WTC11 (cell line): ENCODE results near the gene ZNF175. TPM values are rescaled to one million over a fixed set of nuclear protein-coding genes. Genes with fewer than 3 reads are reported as not detected.

Source experiments
- ATAC-seq: fragments of 200-7000 bp; cut with Tn5 transposase; 2 replicates; pipeline ENCODE4 v1.10.0; 2021; ENCODE audit warnings: mild to moderate bottlenecking, moderate library complexity
- CTCF ChIA-PET: fragments of 300-600 bp; sonication (Branson Sonifier 250); formaldehyde crosslinking; loops from one replicate; lab custom pipeline; 2021; ENCODE audit warnings: antibody characterized with exemption; lab: Charles Lee
- POLR2A ChIA-PET: fragments of 350-600 bp; sonication (Branson Sonifier 250); formaldehyde crosslinking; loops from one replicate; lab custom pipeline; 2021; ENCODE audit warnings: antibody characterized with exemption; lab: Charles Lee
- DNase-seq: peaks from one replicate; pipeline ENCODE4 v3.0.0; 2021; ENCODE audit warnings: low spot score
- H3K27ac Mint-ChIP-seq: 2 replicates; pipeline ENCODE4 v1.8.0; 2021; ENCODE audit warnings: mixed read lengths
- H3K27me3 Mint-ChIP-seq: 2 replicates; pipeline ENCODE4 v1.8.0; 2021; ENCODE audit warnings: low read depth, mild to moderate bottlenecking, moderate library complexity, mixed read lengths
- H3K36me3 Mint-ChIP-seq: 2 replicates; pipeline ENCODE4 v1.8.0; 2021; ENCODE audit warnings: mixed read lengths
- H3K4me1 Mint-ChIP-seq: 2 replicates; pipeline ENCODE4 v1.8.0; 2022; ENCODE audit warnings: mixed read lengths
- H3K4me3 Mint-ChIP-seq: 2 replicates; pipeline ENCODE4 v1.8.0; 2021; ENCODE audit warnings: mild to moderate bottlenecking, moderate library complexity, mixed read lengths
- H3K9me3 Mint-ChIP-seq: 2 replicates; pipeline ENCODE4 v1.8.0; 2021; ENCODE audit warnings: mixed read lengths
- AFF4 ChIP-seq: sonication (generic); formaldehyde crosslinking; IDR thresholded peaks from 2 replicates; pipeline ENCODE4 v1.8.1; 2023; ENCODE audit warnings: mild to moderate bottlenecking, missing genetic modification reagents, borderline replicate concordance
- ATF3 ChIP-seq: sonication (generic); formaldehyde crosslinking; conservative IDR thresholded peaks from 2 replicates; pipeline ENCODE4 v1.8.1; 2022; ENCODE audit warnings: mild to moderate bottlenecking, missing genetic modification reagents
- E2F4 ChIP-seq: sonication (generic); formaldehyde crosslinking; IDR thresholded peaks from 2 replicates; pipeline ENCODE4 v1.8.1; 2022; ENCODE audit warnings: low read depth, mild to moderate bottlenecking, moderate library complexity, missing genetic modification reagents, borderline replicate concordance
- ETV6 ChIP-seq: sonication (generic); formaldehyde crosslinking; IDR thresholded peaks from 2 replicates; pipeline ENCODE4 v1.8.1; 2022; ENCODE audit warnings: mild to moderate bottlenecking, missing genetic modification reagents
- FOXP4 ChIP-seq: sonication (generic); formaldehyde crosslinking; IDR thresholded peaks from 2 replicates; pipeline ENCODE4 v1.8.0; 2022; ENCODE audit warnings: mild to moderate bottlenecking, missing genetic modification reagents
- GRHL2 ChIP-seq: fragments of 250-450 bp; sonication (Bioruptor Pico); IDR thresholded peaks from 2 replicates; pipeline ENCODE4 v1.8.0; 2022; ENCODE audit warnings: mild to moderate bottlenecking, moderate library complexity; ENCODE audit not compliant: insufficient replicate concordance, severe bottlenecking
- IRF2 ChIP-seq: sonication (generic); formaldehyde crosslinking; IDR thresholded peaks from 2 replicates; pipeline ENCODE4 v1.8.0; 2022; ENCODE audit warnings: low read depth, missing genetic modification reagents, borderline replicate concordance
- MLX ChIP-seq: sonication (generic); formaldehyde crosslinking; IDR thresholded peaks from 2 replicates; pipeline ENCODE4 v1.8.1; 2023; ENCODE audit warnings: mild to moderate bottlenecking, missing genetic modification reagents, moderate library complexity
- NFE2L1 ChIP-seq: sonication (generic); formaldehyde crosslinking; IDR thresholded peaks from 2 replicates; pipeline ENCODE4 v1.8.1; 2023; ENCODE audit warnings: missing genetic modification reagents
- NFYB ChIP-seq: sonication (generic); formaldehyde crosslinking; conservative IDR thresholded peaks from 2 replicates; pipeline ENCODE4 v1.8.0; 2022; ENCODE audit warnings: low read depth, missing genetic modification reagents
- OVOL2 ChIP-seq: fragments of 250-450 bp; sonication (Bioruptor Pico); IDR thresholded peaks from 2 replicates; pipeline ENCODE4 v1.9.0; 2021; ENCODE audit warnings: mild to moderate bottlenecking, borderline replicate concordance
- RELA ChIP-seq: sonication (generic); formaldehyde crosslinking; IDR thresholded peaks from 2 replicates; pipeline ENCODE4 v1.8.1; 2022; ENCODE audit warnings: missing genetic modification reagents, mild to moderate bottlenecking, borderline replicate concordance
- SMAD3 ChIP-seq: sonication (generic); formaldehyde crosslinking; IDR thresholded peaks from 2 replicates; pipeline ENCODE4 v1.8.0; 2022; ENCODE audit warnings: missing genetic modification reagents, mild to moderate bottlenecking, borderline replicate concordance
- SP1 ChIP-seq: sonication (generic); formaldehyde crosslinking; conservative IDR thresholded peaks from 2 replicates; pipeline ENCODE4 v1.8.1; 2022; ENCODE audit warnings: missing genetic modification reagents
- ZNF121 ChIP-seq: sonication (generic); formaldehyde crosslinking; IDR thresholded peaks from 2 replicates; pipeline ENCODE4 v1.8.0; 2023; ENCODE audit warnings: missing genetic modification reagents
- ZNF317 ChIP-seq: sonication (generic); formaldehyde crosslinking; IDR thresholded peaks from 2 replicates; pipeline ENCODE4 v1.8.1; 2023; ENCODE audit warnings: low read depth, mild to moderate bottlenecking, moderate library complexity, missing genetic modification reagents, borderline replicate concordance
- total RNA-seq: library from RNA; stranded (reverse); gene quantifications from 3 replicates; pipeline ENCODE4 v1.2.3, GENCODE V29; 2021
- TF ChIP-seq, protein P1 (sequence below): sonication (generic); formaldehyde crosslinking; IDR thresholded peaks from 2 replicates; pipeline ENCODE4 v1.8.1; 2022; ENCODE audit warnings: mild to moderate bottlenecking, moderate library complexity, missing genetic modification reagents
- TF ChIP-seq, protein P2 (sequence below): fragments of 250-450 bp; sonication (Bioruptor Pico); IDR thresholded peaks from 2 replicates; pipeline ENCODE4 v2.1.2; 2022; ENCODE audit warnings: mild to moderate bottlenecking, moderate library complexity
- TF ChIP-seq, protein P3 (sequence below): fragments of 250-450 bp; sonication (Bioruptor Pico); conservative IDR thresholded peaks from 2 replicates; pipeline ENCODE4 v1.9.0; 2021; ENCODE audit warnings: mild to moderate bottlenecking

The ZNF175 gene
- total RNA-seq, 1 experiment from 2014 or later: 10.9 TPM

- TF ChIP-seq IRF2: no peak
- no peak for TF ChIP-seq AFF4 (CRISPR knock-in tag)
- no peak for TF ChIP-seq NFYB (CRISPR knock-in tag)
- no peak for TF ChIP-seq RELA (CRISPR knock-in tag)
- peaks cover 3% of the 10 kb centered on the region; the same call in 1 of the 2 replicates for H3K36me3 Mint-ChIP-seq
- no peak overlapping the region for H3K27ac Mint-ChIP-seq
- H3K27me3 Mint-ChIP-seq: peaks cover 52% of the 10 kb centered on the region
- DNase-seq (no peak), ATAC-seq (no peak)
- POLR2A ChIA-PET: no interaction called here
- peaks cover 7% of the 10 kb centered on the region for H3K4me1 Mint-ChIP-seq
- no peak overlapping the region for H3K4me3 Mint-ChIP-seq
- CTCF ChIA-PET: no interaction called here
- no peaks in the 10 kb centered on the region for H3K9me3 Mint-ChIP-seq
Observed at GRCh38 chr19:51568456-51568855, 2.6 kb upstream of the ZNF175 start.

- ChIA-PET CTCF (interaction anchor here (0.6 to 1.6 kb wide), 5 partner anchors 58 to 150 kb away, joined by 3 to 8 read pairs (median 4); no protein-coding TSS in a partner anchor), POLR2A (interaction anchor here (1.0 kb wide), 1 partner anchor 23 kb away, joined by 3 read pairs; no protein-coding TSS in a partner anchor)
- Mint-ChIP-seq H3K27me3 (peaks cover 28% of the 10 kb centered on the region), H3K9me3 (no peaks in the 10 kb centered on the region), H3K4me1 (peaks cover 7% of the 10 kb centered on the region), H3K27ac (peak overlapping the region; percentile 71; the same call in 1 of the 2 replicates), H3K4me3 (peak overlapping the region; percentile 91), H3K36me3 (peaks cover 4% of the 10 kb centered on the region)
- ATAC-seq (no peak), DNase-seq (no peak)
- TF ChIP-seq SP1: no peak
- no peak for TF ChIP-seq ETV6 (CRISPR knock-in tag)
- no peak for TF ChIP-seq FOXP4 (CRISPR knock-in tag)
Observed at GRCh38 chr19:51571599-51571998, 516 bp downstream of the ZNF175 start.

DNA sequence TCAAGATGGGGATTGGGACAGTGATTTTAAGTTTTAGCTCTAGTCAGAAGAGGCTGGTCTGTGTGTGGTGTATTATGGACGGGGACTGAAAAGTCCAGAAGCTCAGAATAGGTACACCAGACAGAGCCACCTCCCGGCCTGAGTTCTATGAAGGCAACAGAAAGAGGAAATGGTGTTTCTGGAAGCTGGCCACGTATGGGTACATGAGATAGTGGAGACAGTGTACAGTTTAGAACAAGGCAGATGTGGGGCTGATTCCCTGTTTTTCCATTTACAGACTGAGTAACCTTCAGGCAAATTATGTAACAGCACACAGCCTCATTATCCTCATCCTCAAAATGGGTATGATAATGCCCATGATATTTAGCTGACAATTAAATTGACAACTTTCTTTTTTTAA lies 1.3 kb downstream of the ZNF175 start:
- H3K4me1 Mint-ChIP-seq: peaks cover 7% of the 10 kb centered on the region
- no peaks in the 10 kb centered on the region for H3K9me3 Mint-ChIP-seq
- TF ChIP-seq E2F4 (CRISPR knock-in tag): no peak
- TF ChIP-seq, protein P1, sequence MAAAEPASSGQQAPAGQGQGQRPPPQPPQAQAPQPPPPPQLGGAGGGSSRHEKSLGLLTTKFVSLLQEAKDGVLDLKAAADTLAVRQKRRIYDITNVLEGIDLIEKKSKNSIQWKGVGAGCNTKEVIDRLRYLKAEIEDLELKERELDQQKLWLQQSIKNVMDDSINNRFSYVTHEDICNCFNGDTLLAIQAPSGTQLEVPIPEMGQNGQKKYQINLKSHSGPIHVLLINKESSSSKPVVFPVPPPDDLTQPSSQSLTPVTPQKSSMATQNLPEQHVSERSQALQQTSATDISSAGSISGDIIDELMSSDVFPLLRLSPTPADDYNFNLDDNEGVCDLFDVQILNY (CRISPR knock-in tag): no peak
- no peak for TF ChIP-seq SMAD3 (CRISPR knock-in tag)
- no peak for TF ChIP-seq MLX (CRISPR knock-in tag)
- no peak for TF ChIP-seq ZNF121 (CRISPR knock-in tag)
- TF ChIP-seq, protein P2, sequence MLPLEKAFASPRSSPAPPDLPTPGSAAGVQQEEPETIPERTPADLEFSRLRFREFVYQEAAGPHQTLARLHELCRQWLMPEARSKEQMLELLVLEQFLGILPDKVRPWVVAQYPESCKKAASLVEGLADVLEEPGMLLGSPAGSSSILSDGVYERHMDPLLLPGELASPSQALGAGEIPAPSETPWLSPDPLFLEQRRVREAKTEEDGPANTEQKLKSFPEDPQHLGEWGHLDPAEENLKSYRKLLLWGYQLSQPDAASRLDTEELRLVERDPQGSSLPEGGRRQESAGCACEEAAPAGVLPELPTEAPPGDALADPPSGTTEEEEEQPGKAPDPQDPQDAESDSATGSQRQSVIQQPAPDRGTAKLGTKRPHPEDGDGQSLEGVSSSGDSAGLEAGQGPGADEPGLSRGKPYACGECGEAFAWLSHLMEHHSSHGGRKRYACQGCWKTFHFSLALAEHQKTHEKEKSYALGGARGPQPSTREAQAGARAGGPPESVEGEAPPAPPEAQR (CRISPR knock-in tag): no peak
- no peak for TF ChIP-seq ETV6 (CRISPR knock-in tag)
- TF ChIP-seq ATF3 (CRISPR knock-in tag): no peak
- no peak for TF ChIP-seq OVOL2 (CRISPR knock-in tag)
- no peak for TF ChIP-seq GRHL2 (CRISPR knock-in tag)
- TF ChIP-seq, protein P3, sequence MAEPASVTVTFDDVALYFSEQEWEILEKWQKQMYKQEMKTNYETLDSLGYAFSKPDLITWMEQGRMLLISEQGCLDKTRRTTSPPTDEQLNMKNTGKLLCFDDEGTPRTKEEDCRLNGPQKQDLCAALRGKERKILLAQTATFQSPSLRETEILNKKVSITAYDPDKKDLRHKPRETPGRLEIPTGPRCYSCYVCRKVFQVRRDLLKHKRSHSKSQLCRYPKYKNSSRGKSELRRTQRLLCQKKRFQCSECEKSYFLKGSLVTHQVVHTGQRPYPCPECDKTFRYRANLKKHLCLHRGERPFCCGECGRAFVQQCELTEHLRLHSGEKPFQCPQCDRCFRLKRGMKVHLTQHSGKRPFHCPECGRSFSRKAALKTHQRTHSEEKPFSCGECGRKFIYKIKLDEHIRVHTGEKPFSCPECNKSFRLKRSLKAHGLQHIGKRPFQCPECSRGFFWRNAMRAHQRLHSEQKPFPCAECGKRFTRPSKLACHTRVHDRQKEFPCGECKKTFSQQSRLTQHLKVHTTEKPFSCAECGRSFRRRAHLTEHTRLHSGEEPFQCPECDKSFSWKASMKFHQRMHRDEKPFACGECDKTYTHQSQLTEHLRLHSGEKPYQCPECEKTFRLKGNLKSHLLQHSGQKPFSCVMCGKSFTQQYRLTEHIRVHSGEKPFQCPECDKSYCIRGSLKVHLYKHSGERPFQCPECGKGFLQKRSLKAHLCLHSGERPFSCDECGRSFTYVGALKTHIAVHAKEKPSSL (CRISPR knock-in tag): no peak
- no peak for TF ChIP-seq ZNF317
- TF ChIP-seq NFE2L1: no peak
- DNase-seq (no peak), ATAC-seq (no peak)
- no peak overlapping the region for H3K27ac Mint-ChIP-seq
- ChIA-PET CTCF (no interaction called here), POLR2A (no interaction called here)
- H3K4me3 Mint-ChIP-seq: peak overlapping the region; percentile 91
- peaks cover 26% of the 10 kb centered on the region for H3K27me3 Mint-ChIP-seq
- H3K36me3 Mint-ChIP-seq: peaks cover 11% of the 10 kb centered on the region
